Caco-2 (cell line): Measurements from ENCODE around the gene FBXL5. TPM values are rescaled to one million over a fixed set of nuclear protein-coding genes. Genes with fewer than 3 reads are reported as not detected.

Experiments used
- BruUV-seq: library from RNA; stranded (reverse); fragments of 400-500 nt; replicated peaks from 2 replicates; lab custom pipeline; 2021; lab: Mats Ljungman, UMichigan
- CTCF ChIA-PET: fragments of 300-600 bp; sonication (Branson Sonifier 250); formaldehyde crosslinking; loops from one replicate; lab custom pipeline; 2022; ENCODE audit warnings: antibody characterized with exemption; lab: Charles Lee
- POLR2A ChIA-PET: fragments of 300-600 bp; sonication (Branson Sonifier 250); formaldehyde crosslinking; loops from one replicate; lab custom pipeline; 2022; ENCODE audit warnings: antibody characterized with exemption; lab: Charles Lee
- DNase-seq, 2 experiments: peaks; one replicate each; pipeline versions ENCODE4 v3.0.0 to v3.0.0-alpha.2; 2020 to 2022
- H3K27me3 ChIP-seq: replicated peaks from 2 replicates; pipeline ENCODE4 v1.6.0; 2011; ENCODE audit warnings: low read length; ENCODE audit not compliant: control insufficient read depth, insufficient read depth
- H3K36me3 ChIP-seq: 2 replicates; pipeline ENCODE4 v1.5.1; 2011; ENCODE audit warnings: low read length; ENCODE audit not compliant: control insufficient read depth, insufficient read depth
- H3K4me1 ChIP-seq: fragments of 250-450 bp; sonication (Bioruptor Pico); 2 replicates; pipeline ENCODE4 v1.5.1; 2020; ENCODE audit warnings: mild to moderate bottlenecking
- H3K4me3 ChIP-seq: 2 replicates; pipeline ENCODE4 v1.5.1; 2011; ENCODE audit warnings: low read depth, mild to moderate bottlenecking, control low read depth, low read length
- H3K9me3 ChIP-seq: fragments of 250-450 bp; sonication (Bioruptor Pico); 2 replicates; pipeline ENCODE4 v1.5.1; 2020; ENCODE audit warnings: mild to moderate bottlenecking, moderate library complexity
- H3K27ac Mint-ChIP-seq: one replicate; pipeline ENCODE4 v1.8.0; 2022; ENCODE audit warnings: mixed read lengths; ENCODE audit not compliant: unreplicated experiment
- H3K27me3 Mint-ChIP-seq: one replicate; pipeline ENCODE4 v1.8.0; 2022; ENCODE audit warnings: mixed read lengths; ENCODE audit not compliant: insufficient read depth, unreplicated experiment
- H3K36me3 Mint-ChIP-seq: one replicate; pipeline ENCODE4 v1.8.0; 2022; ENCODE audit warnings: mild to moderate bottlenecking, mixed read lengths; ENCODE audit not compliant: insufficient read depth, unreplicated experiment
- H3K4me1 Mint-ChIP-seq: one replicate; pipeline ENCODE4 v1.8.0; 2022; ENCODE audit warnings: low read depth, mixed read lengths; ENCODE audit not compliant: unreplicated experiment
- H3K4me3 Mint-ChIP-seq: one replicate; pipeline ENCODE4 v1.8.0; 2022; ENCODE audit warnings: mild to moderate bottlenecking, moderate library complexity, mixed read lengths; ENCODE audit not compliant: unreplicated experiment
- H3K9me3 Mint-ChIP-seq: one replicate; pipeline ENCODE4 v1.8.0; 2022; ENCODE audit warnings: mixed read lengths; ENCODE audit not compliant: unreplicated experiment
- CTCF ChIP-seq, 2 experiments: fragments of 200-600 bp in 1 of 2; IDR thresholded peaks; 1 replicate in 1 of 2; 2 replicates in 1 of 2; pipeline versions ENCODE4 v1.5.1 to v1.8.0; 2011 to 2022; ENCODE audit warnings: antibody characterized with exemption in 1 of 2, control low read depth in 1 of 2, inconsistent platforms in 1 of 2, low read depth in 1 of 2, low read length in 1 of 2, mild to moderate bottlenecking in 1 of 2, moderate library complexity in 1 of 2; ENCODE audit not compliant: insufficient read depth in 1 of 2, severe bottlenecking in 1 of 2, unreplicated experiment in 1 of 2
- intact Hi-C: fragments of 100-400 bp; cut with micrococcal nuclease; formaldehyde crosslinking; loops from one replicate; pipeline ENCODE4 v1.10.0; 2022; ENCODE audit not compliant: unreplicated experiment
- total RNA-seq: library from RNA; stranded (reverse); gene quantifications from 2 replicates; pipeline ENCODE4 v1.2.3, GENCODE V29; 2022

The FBXL5 gene
- total RNA-seq, 1 experiment from 2014 or later, result 29.1 TPM

GRCh38 chr4:15667006-15667405 lies 11.8 kb upstream of the FBXL5 start:
- CTCF ChIA-PET, result no interaction called here
- BruUV-seq, result no TSS peak
- H3K4me1 ChIP-seq, result no peaks in the 10 kb centered on the region
- no peak overlapping the region for H3K27ac Mint-ChIP-seq
- no peak overlapping the region for H3K4me3 ChIP-seq
- no peaks in the 10 kb centered on the region for H3K36me3 ChIP-seq
- no peaks in the 10 kb centered on the region for H3K9me3 ChIP-seq
- POLR2A ChIA-PET, result no interaction called here
- intact Hi-C loops, result no loop called here
- DNase-seq, result no peak
- no peaks in the 10 kb centered on the region for H3K27me3 ChIP-seq
- H3K9me3 Mint-ChIP-seq, result no peaks in the 10 kb centered on the region
- H3K27me3 Mint-ChIP-seq, result no peaks in the 10 kb centered on the region
- TF ChIP-seq CTCF (IDR thresholded peaks at IDR 0.05; ENCODE audit: insufficient read depth in 1 of 2, low read depth in 1 of 2, low read length in 1 of 2, severe bottlenecking in 1 of 2, unreplicated experiment in 1 of 2), result no peak
- H3K36me3 Mint-ChIP-seq, result peaks cover 19% of the 10 kb centered on the region
- H3K4me1 Mint-ChIP-seq, result peaks cover 5% of the 10 kb centered on the region
- H3K4me3 Mint-ChIP-seq, result no peak overlapping the region

- Mint-ChIP-seq H3K27ac (peak overlapping the region; percentile 50), H3K27me3 (no peaks in the 10 kb centered on the region), H3K4me1 (no peaks in the 10 kb centered on the region), H3K9me3 (no peaks in the 10 kb centered on the region), H3K36me3 (peaks cover 19% of the 10 kb centered on the region), H3K4me3 (no peak overlapping the region)
- Histone ChIP-seq H3K9me3 (no peaks in the 10 kb centered on the region), H3K4me1 (no peaks in the 10 kb centered on the region), H3K4me3 (no peak overlapping the region), H3K36me3 (no peaks in the 10 kb centered on the region), H3K27me3 (no peaks in the 10 kb centered on the region)
- no peak for TF ChIP-seq CTCF (IDR thresholded peaks at IDR 0.05; ENCODE audit: insufficient read depth in 1 of 2, low read depth in 1 of 2, low read length in 1 of 2, severe bottlenecking in 1 of 2, unreplicated experiment in 1 of 2)
- DNase-seq, result no peak
- no TSS peak for BruUV-seq
- intact Hi-C loops, result no loop called here
- ChIA-PET CTCF (interaction anchor here (0.6 kb wide), 2 partner anchors 15 to 1145 kb away, joined by 3 to 5 read pairs; no protein-coding TSS in a partner anchor), POLR2A (no interaction called here)
Observed at GRCh38 chr4:15665753-15666365, 10.7 kb upstream of the FBXL5 start.

DNA sequence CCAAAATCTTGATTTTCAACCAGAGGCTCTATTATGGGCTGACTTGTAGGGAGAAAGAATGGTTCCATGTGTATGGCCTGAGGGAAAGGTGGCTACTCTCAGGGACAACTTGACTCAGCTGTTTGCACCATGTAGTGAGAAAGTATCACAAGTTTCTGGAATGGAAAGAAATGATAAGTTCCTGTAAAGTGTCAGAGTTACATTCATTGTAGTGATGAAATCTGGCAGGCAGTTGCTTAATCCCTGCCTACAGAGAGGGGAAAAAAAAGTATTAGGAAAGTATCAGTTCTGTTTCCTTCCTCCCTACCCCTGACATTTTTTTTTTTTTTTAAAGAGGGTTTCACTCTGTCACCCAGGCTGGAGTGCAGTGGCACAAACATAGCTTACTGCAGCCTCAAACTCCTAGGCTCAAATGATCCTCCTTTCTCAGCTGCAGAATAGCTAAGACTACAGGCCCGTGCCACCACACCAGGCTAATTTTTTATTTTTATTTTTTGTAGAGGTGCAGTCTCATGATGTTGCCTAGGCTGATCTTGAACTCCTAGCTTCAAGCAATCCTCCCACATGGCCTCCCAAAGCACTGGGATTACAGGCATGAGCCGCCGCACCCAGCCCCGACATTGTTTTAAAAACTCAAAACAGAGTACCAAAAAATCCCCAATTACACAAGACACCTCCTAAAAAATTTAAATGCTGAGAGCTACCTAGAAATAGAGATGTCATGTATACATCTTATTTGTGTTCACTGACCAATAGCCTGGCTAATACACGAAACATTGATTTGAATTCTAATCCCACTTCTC lies 4.8 kb upstream of the FBXL5 start:
- no peak overlapping the region for H3K4me3 Mint-ChIP-seq
- POLR2A ChIA-PET, result no interaction called here
- H3K27ac Mint-ChIP-seq, result no peak overlapping the region
- peaks cover 20% of the 10 kb centered on the region for H3K36me3 Mint-ChIP-seq
- Histone ChIP-seq H3K27me3 (no peaks in the 10 kb centered on the region), H3K4me3 (no peak overlapping the region), H3K4me1 (peaks cover 6% of the 10 kb centered on the region), H3K9me3 (no peaks in the 10 kb centered on the region), H3K36me3 (no peaks in the 10 kb centered on the region)
- CTCF ChIA-PET, result no interaction called here
- H3K4me1 Mint-ChIP-seq, result peaks cover 6% of the 10 kb centered on the region
- no TSS peak for BruUV-seq
- intact Hi-C loops, result loop anchor here (10.0 kb wide), 1 partner anchor 425 kb away; no protein-coding TSS in a partner anchor
- no peak for DNase-seq
- no peaks in the 10 kb centered on the region for H3K9me3 Mint-ChIP-seq
- no peak for TF ChIP-seq CTCF (IDR thresholded peaks at IDR 0.05; ENCODE audit: insufficient read depth in 1 of 2, low read depth in 1 of 2, low read length in 1 of 2, severe bottlenecking in 1 of 2, unreplicated experiment in 1 of 2)
- H3K27me3 Mint-ChIP-seq, result no peaks in the 10 kb centered on the region
